ENCODE data around the gene DRAM1.
"Not testable (repeated sequence)": the region's sequence is repeated elsewhere in the genome, so short reads cannot be mapped to it uniquely, and the experiment has no call there.

Gene DRAM1

DNA sequence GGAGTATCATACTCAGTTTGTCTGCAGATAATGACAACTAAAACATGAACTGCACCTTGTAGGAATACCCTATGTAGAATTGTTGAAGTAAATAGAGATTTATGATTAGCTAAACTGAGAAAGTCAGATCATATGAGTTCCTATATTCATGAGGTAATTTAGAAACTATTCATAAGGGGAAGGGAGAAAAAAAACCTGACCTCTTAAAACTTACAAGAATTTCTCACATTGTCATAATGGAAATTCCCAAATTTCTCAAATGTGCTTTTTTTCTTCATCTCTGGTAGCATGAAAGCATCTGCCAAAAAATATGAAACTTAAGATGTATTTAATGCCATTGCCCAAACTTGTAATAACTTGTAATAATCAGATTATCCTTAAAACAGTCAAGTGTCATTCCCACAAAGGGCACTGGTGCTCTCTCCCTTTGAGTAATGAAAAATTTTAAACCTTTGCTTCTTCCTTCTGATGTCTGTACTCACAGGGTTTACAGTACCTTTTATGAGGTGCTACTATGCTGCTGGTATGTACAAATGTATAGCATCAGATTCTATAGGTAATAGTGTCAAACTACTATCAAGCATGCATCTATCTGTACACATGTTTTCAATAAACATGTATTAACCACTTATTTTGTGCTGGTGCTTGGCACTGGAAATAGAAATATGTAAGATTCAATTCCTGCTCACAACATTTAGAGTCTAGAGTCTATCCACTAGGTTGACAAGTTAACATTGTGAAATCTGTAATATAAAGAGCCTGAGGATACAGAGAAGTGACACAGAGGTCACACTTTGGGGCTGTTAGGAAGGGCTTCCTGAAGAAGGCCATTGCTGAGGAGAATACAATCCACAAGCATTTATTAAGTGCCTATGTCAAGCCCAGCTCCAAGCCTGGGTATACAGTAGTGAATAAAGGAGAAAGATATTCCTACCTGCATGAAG is 17.4 kb upstream of the DRAM1 start:
- no peak for DNase-seq (ENCODE audit: low read depth in 2 of 2)

DNA sequence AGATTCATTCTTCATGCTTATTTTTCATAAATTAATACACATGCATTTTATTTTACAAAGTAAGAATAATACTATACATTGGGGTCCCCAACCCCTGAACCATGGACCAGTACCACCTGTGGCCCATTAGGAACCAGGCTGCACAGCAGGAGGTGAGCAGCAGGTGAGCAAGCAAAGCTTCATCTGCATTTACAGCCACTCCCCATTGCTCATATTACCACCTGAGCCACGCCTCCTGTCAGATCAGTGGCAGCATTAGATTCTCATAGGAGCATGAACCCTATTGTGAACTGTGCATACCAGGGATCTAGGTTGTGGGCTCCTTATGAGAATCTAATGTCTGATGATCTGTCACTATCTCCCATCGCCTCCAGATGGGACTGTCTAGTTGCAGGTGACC is 15.7 kb upstream of the DRAM1 start:
- not testable (repeated sequence) for DNase-seq (ENCODE audit: low read depth in 2 of 2)

DNA sequence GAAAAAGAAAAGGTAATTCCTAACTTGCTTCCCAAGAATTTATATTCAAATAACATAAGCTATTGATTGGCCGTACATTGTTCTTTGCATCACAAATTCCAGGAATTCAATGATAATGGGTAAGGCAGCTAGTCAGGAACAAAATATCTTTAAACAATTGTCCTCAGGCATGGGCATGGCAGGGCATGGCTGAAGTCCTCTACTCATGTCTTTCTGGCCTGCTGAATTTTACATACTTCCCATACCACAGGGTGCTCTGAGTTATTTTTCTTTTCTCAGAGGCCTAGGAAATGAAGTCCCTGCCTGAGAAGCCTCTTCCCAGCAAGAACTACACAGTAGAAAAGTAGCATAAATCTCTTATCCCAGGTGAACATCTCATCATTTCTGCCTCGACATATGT is 15.1 kb upstream of the DRAM1 start:
- no peak for DNase-seq (ENCODE audit: low read depth in 2 of 2)

DNA sequence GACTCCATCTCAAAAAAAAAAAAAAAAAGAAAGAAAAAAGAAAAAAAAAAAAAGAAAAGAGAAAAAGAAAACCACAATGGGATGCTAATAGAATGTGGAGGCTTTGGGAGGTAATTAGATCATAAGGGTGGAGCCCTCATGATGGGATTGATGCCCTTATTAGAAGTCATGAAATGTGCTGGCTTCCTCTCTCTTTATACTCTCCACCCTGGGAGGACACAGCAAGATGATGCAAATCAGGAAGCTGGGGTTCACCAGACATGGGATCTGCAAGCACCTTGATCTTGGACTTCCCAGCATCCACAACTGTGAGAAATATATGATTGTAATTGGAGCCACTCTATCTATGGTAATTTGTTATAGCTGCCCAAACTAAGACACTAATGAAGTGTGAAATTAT is 13.4 kb upstream of the DRAM1 start:
- no peak for DNase-seq (ENCODE audit: low read depth in 2 of 2)

DNA sequence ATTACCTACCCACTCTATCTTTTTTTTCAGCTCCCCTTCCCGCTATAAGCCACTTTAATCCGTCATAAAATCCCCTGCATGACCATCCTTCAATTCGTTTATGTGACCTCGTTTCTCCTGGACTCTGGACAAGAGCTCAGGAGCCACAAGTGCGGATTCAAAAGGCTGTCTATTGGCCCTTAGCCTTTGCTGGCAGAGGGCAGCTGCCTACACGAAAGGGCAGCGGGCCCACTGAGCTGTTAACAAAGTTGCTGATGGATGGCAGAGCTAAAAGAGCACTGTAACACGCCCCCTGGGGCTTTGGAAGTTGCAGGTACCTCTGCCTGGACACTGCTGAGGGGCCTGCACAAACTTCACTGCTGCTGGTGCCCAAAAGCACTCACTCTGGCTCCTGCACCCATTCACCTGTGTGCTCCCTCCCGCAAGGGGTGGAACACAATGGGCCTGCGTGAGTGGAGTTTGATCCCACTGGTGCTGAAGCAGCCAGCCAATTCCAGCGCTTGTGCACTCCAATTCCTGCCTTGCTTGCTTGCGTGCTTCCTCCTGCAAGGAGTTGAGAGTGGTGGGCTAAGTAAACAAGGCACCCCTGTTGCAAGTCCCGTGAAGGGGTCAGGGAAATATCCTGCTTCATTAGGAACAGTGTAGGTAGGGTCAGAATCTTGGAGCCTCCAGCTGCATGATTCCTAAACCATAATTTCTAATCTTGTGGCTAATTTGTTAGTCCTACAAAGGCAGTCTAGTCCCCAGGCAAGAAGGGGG is 10.6 kb upstream of the DRAM1 start:
- DNase-seq (ENCODE audit: low read depth in 2 of 2): no peak

DNA sequence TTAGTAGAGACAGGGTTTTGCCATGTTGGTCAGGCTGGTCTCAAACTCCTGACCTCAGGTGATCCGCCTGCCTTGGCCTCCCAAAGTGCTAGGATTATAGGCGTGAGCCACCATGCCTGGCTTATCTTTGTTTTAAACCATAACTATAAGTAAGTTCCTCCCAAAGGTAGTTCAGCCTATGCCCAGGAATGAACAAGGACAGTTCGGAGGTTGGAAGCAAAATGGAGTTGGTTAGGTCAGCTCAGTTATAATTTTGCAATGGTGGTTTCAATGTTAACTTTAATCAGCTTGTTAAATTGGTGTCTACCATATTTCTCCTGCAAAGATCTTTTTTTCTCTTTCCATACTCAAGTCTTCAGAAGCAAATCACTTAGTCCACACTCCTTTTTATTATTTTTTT is 9.8 kb upstream of the DRAM1 start:
- DNase-seq (ENCODE audit: low read depth in 2 of 2): not testable (repeated sequence)

DNA sequence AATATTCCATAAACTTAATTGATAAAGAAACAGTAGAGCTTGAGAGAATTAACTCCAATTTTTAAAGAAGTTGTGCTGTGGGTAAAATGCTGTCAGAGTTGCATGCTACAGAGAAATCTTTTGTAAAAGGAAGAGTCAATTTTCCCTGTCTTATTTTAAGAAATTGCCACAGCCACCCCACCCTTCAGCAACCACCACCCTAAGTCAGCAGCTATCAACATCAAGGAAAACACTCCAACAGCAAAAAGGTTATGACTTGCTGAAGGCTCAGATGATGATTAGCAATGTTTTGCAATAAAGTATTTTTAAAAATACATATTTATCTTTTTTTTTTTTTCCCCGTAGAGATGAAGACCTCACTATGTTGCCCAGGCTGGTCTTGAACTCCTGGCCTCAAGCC is 6.5 kb upstream of the DRAM1 start:
- DNase-seq (ENCODE audit: low read depth in 2 of 2): no peak

DNA sequence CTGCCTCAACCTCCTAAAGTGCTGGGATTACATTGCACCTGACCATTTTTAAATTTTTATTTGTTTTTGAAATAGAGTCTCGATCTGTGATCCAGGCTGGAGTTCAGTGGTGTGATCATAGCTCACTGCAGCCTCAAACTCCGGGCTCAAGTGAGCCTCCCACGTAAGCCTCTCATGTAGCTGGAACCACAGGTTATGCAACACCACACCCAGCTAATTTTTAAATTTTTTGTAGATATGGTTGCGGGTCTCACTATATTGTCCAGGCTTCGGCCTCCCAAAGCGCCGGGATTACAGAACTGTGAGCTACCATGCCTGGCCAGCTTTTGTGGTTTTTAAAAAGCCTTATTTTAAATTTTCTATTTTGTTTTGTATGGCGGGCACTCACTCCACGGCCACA is 2.2 kb upstream of the DRAM1 start:
- no peak for DNase-seq (ENCODE audit: low read depth in 2 of 2)

DNA sequence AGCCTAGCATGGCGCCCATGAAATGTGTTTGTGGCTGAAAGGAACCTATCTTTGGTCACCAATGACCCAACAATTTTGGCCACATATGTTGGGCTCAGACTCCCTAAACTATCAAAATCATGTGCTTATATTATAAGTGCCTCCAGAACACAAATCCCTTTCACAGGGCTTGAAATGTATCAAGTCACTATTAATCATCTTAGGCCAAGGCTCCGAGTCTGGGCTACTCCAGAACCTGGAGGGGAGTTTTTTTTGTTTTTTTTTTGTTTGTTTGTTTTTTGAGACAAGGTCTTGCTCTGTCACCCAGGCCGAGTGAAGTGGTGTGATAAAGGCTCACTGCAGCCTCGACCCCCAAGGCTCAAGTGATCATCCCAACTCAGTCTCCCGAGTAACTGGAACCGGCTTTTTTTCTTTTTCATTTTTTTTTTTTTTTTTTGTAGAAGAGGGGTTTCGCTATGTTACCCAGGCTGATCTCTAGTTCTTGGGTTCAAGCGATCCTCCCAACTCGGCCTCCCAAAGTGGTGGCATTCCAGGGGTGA is 989 bp upstream of the DRAM1 start:
- no peak for DNase-seq (ENCODE audit: low read depth in 2 of 2)

DNA sequence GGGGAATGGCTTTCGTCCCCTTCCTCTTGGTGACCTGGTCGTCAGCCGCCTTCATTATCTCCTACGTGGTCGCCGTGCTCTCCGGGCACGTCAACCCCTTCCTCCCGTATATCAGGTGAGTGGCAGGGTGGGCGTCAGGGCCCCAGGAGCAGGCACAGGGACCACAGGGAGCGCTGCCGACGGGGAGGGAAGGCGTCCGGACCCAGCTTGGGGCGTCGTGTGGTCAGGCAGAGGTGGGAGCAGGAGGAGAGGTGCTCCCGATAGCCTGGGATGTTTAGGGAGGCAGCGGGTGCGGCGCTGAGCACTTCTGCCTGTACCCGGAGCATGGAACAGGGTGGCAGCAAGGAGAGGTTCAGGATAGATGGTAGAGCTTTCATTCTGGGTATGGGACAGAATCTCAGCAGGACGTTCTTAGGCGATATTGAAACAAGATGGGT is 444 bp downstream of the DRAM1 start:
- DNase-seq (ENCODE audit: low read depth in 2 of 2): no peak

DNA sequence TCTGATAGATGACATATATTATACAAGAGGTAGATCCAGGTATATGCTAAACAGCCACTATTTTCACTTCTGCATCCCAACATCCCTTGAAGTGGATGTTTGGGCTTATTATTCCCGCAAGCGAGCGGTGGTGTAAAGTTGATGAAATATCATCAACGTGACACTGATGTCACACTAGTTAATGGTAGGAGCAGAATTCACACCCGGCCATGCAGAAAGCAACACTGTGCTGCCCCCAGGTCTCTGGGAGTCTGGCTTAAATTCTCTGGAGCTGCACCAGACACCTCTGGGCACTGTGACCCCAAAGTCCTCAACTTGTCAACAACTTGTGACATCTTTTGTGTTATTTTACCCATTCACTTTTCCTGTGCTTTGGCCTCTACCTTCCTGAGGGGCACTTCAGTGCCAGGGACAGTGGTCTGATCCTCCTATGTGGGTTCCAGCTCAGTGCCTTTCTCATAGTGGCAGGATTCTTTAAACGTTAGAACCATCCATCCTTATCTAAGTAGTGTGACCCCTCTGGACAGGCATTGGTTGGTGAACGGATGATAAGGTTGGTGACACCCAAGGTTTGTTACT is 952 bp downstream of the DRAM1 start:
- DNase-seq (ENCODE audit: low read depth in 2 of 2): no peak

DNA sequence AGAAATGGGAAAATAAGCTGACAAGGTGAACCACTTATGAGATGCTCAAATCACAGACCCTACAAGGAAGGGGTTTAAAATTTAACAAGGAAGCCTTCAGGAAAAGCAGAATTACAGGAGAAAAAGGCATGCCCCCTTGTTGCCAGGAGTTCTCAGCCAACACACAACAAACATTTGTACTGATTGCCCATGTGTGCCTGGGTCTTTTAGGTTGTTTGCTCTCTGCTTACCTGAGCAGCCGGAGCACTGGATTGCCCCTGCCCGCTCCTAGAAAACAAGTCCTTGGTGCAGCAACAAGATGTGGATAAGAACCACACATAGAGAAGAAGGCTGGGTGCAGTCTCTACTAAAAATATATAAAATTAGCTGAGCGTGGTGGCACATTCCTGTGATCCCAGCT is 3.4 kb downstream of the DRAM1 start:
- DNase-seq (ENCODE audit: low read depth in 2 of 2): no peak

DNA sequence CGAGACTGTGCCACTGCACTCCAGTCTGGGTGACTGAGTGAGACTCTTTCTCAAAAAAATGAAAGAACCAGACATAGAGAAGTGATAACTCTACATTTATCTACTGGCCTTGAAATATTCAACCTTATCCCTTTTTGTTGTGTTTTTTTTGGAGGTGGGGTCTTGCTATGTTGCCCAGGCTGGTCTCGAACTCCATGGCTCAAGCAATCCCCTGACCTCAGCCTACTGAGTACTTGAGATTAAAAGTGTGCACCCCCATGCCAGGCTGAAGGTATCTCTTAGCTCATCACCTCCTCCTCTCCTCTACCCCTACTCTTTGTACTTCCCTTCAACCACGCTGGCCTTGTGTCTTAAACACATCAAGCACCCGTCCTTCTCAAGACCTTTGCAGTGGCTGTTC is 3.8 kb downstream of the DRAM1 start:
- no peak for DNase-seq (ENCODE audit: low read depth in 2 of 2)

DNA sequence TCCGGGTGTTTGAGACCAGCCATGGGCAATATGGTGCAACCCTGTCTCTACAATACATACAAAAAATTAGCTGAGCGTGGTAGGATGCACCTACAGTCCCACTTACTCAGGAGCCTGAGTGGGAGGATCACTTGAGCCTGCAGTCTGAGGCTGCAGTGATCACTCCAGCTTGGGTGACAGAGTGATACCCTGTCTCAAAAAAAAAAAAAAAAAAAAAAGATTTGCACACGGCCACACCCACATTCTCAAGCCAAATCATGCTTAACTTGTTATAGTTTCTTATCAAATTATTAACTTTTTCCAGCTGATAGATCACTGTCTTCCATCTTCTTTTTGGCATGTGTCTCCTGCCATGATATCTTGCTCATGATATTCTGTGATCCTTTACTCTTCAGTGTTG is 6.8 kb downstream of the DRAM1 start:
- DNase-seq (ENCODE audit: low read depth in 2 of 2): no peak

DNA sequence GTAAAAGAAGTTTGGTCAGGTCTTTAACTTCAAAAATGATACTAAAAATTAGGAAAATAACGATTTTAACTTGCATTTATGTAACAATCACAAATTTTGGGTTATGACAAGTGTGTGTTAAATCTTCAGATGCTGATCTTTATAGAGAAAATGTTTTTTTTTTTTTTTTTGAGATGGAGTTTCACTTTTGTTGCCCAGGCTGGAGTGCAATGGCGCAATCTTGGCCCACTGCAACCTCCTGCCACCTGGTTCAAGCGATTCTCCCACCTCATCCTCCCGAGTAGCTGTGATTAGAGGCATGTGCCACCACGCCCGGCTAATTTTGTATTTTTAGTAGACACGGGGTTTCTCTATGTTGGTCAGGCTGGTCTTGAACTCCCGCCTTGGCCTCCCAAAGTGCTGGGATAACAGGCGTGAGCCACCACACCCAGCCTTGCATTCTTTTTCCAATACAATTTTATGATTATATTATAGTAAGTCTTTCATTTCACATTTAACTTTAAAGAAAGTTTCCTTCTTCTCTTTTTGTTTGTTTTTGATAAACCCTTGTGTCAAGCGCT is 7.5 kb downstream of the DRAM1 start:
- DNase-seq (ENCODE audit: low read depth in 2 of 2): not testable (repeated sequence)

DNA sequence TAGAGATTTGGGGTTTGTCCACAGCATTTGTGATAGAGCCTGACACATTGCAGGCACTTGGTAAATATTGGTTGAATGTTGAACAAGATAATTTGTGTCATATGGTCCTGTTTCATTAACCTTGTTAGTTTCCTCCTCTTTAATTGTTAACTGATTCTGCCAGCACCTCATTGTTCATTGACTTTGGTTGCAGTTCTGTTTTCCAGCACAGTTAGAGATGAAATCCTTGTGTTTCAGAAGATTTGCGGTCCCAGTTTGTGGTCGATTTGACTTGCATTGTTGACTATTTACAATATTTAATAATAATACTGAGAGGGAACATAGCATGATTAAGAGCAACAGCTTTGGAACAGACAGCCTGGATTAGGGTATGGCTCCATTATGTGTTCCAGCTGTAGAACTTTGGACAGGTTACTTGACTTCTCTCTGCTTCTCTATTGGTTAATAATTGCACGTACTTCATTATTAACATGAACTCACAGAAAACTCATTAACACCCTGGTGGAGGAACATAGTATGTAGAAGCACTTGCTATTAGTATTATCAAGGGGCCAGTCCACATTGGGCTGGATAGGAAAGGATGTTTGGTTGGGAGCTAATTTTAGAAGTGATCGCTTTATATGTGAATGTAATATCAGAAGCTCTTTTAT is 8.7 kb downstream of the DRAM1 start:
- no peak for DNase-seq (ENCODE audit: low read depth in 2 of 2)

DNA sequence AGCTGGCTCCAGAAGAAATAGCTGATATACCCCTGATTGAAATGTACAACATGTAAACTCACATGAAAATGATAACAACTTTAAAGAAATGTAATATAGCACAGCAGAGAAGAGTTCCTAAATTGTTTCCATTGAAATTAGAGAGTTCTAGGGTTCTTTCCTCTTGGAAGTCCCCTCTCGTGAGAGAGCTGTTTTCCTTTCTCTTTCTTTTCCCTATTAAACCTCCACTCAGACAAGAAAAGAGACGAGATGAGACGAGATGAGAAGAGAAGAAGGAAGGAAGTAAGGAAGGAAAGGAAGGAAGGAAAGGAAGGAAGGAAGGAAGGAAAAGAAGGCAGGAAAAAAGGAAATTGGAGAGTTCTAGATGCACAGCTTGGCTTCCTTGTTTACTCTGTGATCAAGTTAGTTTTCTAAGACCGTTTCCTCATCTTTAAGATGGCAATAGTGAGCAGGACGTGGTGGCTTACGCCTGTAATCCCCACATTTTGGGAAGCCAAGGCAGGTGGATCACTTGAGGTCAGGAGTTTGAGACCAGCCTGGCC is 11.9 kb downstream of the DRAM1 start:
- no peak for DNase-seq (ENCODE audit: low read depth in 2 of 2)

DNA sequence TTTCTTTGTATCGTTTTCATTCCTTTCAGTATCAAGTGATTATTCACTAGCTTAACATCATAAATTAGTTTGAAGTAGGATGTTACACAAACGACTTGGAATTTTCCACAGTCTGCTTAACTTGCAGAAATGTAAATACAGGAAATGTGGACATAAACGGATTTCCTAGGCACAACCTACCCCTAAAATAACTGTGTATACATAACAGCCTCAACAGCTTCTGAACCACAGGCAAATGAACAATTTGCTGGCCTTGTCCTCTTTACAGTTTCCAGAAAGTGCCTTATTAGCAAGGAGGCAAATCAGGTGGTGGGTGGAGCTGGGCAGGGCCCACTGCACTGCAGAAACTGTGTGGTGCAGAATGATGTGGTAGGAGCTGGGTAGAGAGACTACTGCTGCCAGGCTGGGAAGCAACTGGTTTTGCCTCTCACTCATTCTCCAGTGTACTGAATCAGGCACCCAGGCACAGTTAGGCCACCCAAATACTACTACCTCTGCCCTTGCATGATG is 14.1 kb downstream of the DRAM1 start:
- DNase-seq (ENCODE audit: low read depth in 2 of 2): no peak

DNA sequence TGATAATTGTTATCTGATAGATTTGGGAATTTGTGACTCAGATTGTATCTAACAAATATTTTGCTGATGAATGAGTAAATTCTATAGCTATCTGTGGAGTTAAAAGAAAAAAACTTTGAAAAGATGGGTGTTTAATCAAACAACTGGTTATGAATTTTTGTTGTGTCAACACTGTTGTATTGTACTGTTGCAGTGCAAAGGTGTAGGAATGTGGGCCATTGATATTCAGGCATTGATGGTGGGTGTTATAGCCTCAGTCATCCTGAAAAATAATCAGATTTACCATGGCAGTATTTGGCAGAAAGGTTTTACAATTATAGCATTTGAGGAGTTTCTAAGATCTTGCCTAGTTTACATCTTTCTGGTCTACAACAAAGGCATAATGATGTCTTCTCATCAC is 15.4 kb downstream of the DRAM1 start:
- DNase-seq (ENCODE audit: low read depth in 2 of 2): no peak

DNA sequence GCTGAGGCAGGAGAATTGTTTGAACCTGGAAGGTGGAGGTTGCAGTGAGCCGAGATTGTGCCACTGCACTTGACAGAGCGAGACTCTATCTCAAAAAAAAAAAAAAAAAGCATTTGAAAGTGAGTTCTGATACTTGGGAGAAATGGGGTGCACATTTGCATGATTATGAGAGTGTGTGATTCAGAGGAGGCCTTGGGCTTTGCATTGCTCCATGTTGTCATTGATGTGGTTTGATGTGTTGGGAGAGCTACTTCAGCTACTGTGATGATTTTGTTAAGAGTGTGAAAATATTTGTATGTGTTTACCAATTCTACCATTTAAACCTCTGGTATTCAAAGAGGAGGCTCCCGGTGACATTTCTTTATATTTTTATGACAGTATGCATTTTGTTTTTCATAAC is 24.4 kb downstream of the DRAM1 start:
- DNase-seq (ENCODE audit: low read depth in 2 of 2): no peak

DNA sequence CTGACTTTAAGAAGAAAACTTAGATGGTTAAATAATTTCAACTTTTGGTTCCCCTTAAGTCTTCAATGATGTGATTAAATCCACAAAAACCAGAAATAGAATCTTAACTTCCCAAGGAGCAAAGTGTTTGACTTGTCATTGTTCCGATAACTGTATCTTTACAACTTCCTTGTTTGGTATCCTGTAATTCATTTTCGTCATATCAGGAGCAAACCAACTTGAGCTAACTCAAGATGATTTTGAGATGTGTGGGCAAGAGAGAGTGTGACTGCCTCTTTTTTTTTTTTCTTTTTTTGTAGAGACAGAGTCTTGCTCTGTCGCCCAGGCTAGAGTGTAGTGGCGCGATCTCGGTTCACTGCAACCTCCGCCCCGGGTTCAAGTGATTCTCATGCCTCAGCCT is 25.3 kb downstream of the DRAM1 start:
- no peak for DNase-seq (ENCODE audit: low read depth in 2 of 2)
